ENCODE data around the gene PPM1K. TPM values are rescaled to one million over a fixed set of nuclear protein-coding genes. Genes with fewer than 3 reads are reported as not detected.

PPM1K gene
- total and polyA plus RNA-seq, 10 donors, result 13.4 to 73.5 (median 45.0) TPM

- TF ChIP-seq POLR2AphosphoS5 (IDR thresholded peaks at IDR 0.05), result no peak
- TF ChIP-seq POLR2A (IDR thresholded peaks at IDR 0.05), result no peak
- TF ChIP-seq, protein P1, sequence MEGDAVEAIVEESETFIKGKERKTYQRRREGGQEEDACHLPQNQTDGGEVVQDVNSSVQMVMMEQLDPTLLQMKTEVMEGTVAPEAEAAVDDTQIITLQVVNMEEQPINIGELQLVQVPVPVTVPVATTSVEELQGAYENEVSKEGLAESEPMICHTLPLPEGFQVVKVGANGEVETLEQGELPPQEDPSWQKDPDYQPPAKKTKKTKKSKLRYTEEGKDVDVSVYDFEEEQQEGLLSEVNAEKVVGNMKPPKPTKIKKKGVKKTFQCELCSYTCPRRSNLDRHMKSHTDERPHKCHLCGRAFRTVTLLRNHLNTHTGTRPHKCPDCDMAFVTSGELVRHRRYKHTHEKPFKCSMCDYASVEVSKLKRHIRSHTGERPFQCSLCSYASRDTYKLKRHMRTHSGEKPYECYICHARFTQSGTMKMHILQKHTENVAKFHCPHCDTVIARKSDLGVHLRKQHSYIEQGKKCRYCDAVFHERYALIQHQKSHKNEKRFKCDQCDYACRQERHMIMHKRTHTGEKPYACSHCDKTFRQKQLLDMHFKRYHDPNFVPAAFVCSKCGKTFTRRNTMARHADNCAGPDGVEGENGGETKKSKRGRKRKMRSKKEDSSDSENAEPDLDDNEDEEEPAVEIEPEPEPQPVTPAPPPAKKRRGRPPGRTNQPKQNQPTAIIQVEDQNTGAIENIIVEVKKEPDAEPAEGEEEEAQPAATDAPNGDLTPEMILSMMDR (IDR thresholded peaks at IDR 0.05 in 8 of 11, conservative IDR thresholded peaks at IDR 0.05 in 3 of 11), result no peak
Measured at GRCh38 chr4:88275949-88276515, 8.3 kb downstream of the PPM1K start.

DNA sequence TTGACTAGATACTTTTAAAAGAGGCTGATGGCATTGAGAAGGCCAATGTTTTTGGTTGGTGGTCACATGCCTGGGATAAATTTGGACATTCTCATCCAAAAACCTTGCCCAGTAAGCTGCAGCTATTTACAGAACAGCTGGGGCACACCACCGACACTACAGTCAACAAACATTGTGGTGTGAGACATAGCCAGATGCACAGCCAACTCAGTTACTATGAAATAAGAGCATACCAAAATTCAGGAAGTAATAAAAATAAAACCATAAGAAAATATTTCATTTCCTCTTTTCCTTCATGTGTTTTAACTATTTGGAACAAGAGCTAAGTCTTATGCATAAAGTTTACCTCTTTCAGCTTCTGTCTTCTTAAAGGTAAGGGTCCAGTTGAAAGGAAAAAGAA, 8.8 kb downstream of the PPM1K start:
- Histone ChIP-seq H3K36me3 (peaks cover 0 to 67% (median 6%) of the 10 kb centered on the region in 6 donors), H3K4me3 (peak overlapping the region in 1 of 8 donors; percentile 15), H3K27me3 (replicated peaks in 1 of 7) (no peaks in the 10 kb centered on the region), H3K27ac (peak overlapping the region in 3 of 8 donors; percentile 16 to 39 (median 18)), H3K4me1 (peaks cover 13 to 60% (median 34%) of the 10 kb centered on the region in 6 donors), H3K9me3 (peaks cover 0 to 14% (median 0%) of the 10 kb centered on the region in 8 donors)
- intact Hi-C loops (cut with DNase I; ENCODE audit: low total_unique reads), result no loop called here
- no peak for DNase-seq
- no peak for TF ChIP-seq POLR2AphosphoS5 (IDR thresholded peaks at IDR 0.05)
- TF ChIP-seq, protein P1 (IDR thresholded peaks at IDR 0.05 in 8 of 11, conservative IDR thresholded peaks at IDR 0.05 in 3 of 11), result no peak
- no peak for TF ChIP-seq POLR2A (IDR thresholded peaks at IDR 0.05)
- WGBS, 5 donors, result 20 to 55% (median 43%) methylated on average over 1 of the region's 1 CpG

More at GRCh38 chr4:88275949-88276515, 8.3 kb downstream of the PPM1K start:
- Histone ChIP-seq H3K9me3 (peaks cover 0 to 14% (median 0%) of the 10 kb centered on the region in 8 donors), H3K27me3 (replicated peaks in 1 of 7) (no peaks in the 10 kb centered on the region), H3K4me3 (no peak overlapping the region), H3K4me1 (peaks cover 13 to 65% (median 39%) of the 10 kb centered on the region in 6 donors), H3K36me3 (peaks cover 0 to 62% (median 4%) of the 10 kb centered on the region in 6 donors), H3K27ac (peak overlapping the region in 3 of 8 donors; percentile 16 to 39 (median 18))
- intact Hi-C loops (cut with DNase I; ENCODE audit: low total_unique reads), result no loop called here
- 75 to 84% (median 80%) methylated on average over 4 of the region's 4 CpGs for WGBS, 5 donors
- DNase-seq, result no peak

DNA sequence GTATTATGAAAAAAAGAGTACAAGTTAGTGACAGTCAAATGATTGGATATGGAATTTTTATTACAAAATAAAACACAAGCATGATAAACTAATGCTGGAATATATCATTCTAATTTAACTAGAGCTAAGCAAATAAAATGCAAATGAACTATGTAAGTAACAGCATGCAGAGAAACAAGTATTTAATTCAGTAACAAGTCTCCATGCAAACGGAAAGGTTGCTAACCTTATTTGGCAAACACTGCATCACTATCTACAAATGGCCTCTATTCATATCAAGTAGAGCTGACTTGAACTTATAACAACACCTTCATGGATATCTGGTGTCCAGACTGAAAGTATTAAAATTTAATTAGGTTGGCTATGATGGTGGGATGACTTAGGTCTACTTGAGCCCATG, 15.4 kb downstream of the PPM1K start:
- 84 to 100% (median 98%) methylated on average over 1 of the region's 1 CpG for WGBS, 5 donors
- H3K4me3 ChIP-seq, result no peak overlapping the region
- DNase-seq, result no peak

DNA sequence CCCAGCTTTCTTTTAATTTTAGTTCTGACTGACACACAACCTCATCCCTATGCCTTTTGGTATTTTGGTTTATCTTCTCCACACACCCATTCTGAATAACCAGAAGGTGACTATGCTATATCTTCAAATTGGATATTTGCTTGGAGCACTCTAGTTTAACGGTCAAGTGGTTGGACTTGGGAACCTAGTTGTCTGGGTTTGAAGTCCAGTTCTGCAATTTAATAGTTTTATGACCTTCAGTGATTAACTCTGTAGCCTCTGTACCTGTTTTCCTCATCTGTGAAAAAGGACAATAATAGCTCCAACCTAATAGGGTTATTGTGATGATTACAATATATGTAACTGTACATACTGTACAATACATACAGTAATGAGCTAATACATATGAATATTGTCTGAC, 20.0 kb downstream of the PPM1K start:
- Histone ChIP-seq H3K4me1 (no peaks in the 10 kb centered on the region), H3K36me3 (peaks cover 0 to 90% (median 45%) of the 10 kb centered on the region in 6 donors), H3K4me3 (no peak overlapping the region), H3K9me3 (no peaks in the 10 kb centered on the region), H3K27me3 (replicated peaks in 1 of 7) (no peaks in the 10 kb centered on the region), H3K27ac (no peak overlapping the region)
- TF ChIP-seq POLR2A (IDR thresholded peaks at IDR 0.05) (no peak), POLR2AphosphoS5 (IDR thresholded peaks at IDR 0.05) (no peak)
- TF ChIP-seq, protein P1 (IDR thresholded peaks at IDR 0.05 in 8 of 11, conservative IDR thresholded peaks at IDR 0.05 in 3 of 11), result no peak
- WGBS, 5 donors, result 91 to 100% (median 97%) methylated on average over 1 of the region's 1 CpG
- no peak for DNase-seq
- intact Hi-C loops (cut with DNase I; ENCODE audit: low total_unique reads), result no loop called here

More for the DNA sequence above, 15.4 kb downstream of the PPM1K start:
- Histone ChIP-seq H3K4me1 (no peaks in the 10 kb centered on the region), H3K36me3 (peaks cover 0 to 88% (median 33%) of the 10 kb centered on the region in 6 donors), H3K9me3 (no peaks in the 10 kb centered on the region), H3K27ac (no peak overlapping the region), H3K27me3 (replicated peaks in 1 of 7) (no peaks in the 10 kb centered on the region)
- intact Hi-C loops (cut with DNase I; ENCODE audit: low total_unique reads), result no loop called here
- TF ChIP-seq POLR2AphosphoS5 (IDR thresholded peaks at IDR 0.05), result no peak
- TF ChIP-seq POLR2A (IDR thresholded peaks at IDR 0.05), result no peak
- TF ChIP-seq, protein P1 (IDR thresholded peaks at IDR 0.05 in 8 of 11, conservative IDR thresholded peaks at IDR 0.05 in 3 of 11), result no peak
